ENCODE measurements around the gene PPL.
"Not testable (repeated sequence)": the region's sequence is repeated elsewhere in the genome, so short reads cannot be mapped to it uniquely, and the experiment has no call there.

The PPL gene

GRCh38 chr16:4957720-4958509 lies 21.0 kb upstream of the PPL start, which contains the start of gene SEC14L5:
Gene SEC14L5, plus strand, starts transcription at chr16:4958330. Its CDS starts 994 bp downstream, at chr16:4959324.
- in situ Hi-C loops (cut with MboI; ENCODE audit: low sequenced_read_pairs, unreplicated experiment) = no loop called here
- TF ChIP-seq CTCF (IDR thresholded peaks at IDR 0.05; ENCODE audit: borderline replicate concordance, control extremely low read depth, extremely low read depth, insufficient read depth, missing control alignments) = no peak
- DNase-seq (ENCODE audit: low spot score) = peak; percentile 100

GRCh38 chr16:4957420-4957719 lies 20.4 kb upstream of the PPL start:
- no peak for DNase-seq (ENCODE audit: low spot score)
- in situ Hi-C loops (cut with MboI; ENCODE audit: low sequenced_read_pairs, unreplicated experiment) = no loop called here

GRCh38 chr16:4954714-4955113 lies 17.8 kb upstream of the PPL start:
- in situ Hi-C loops (cut with MboI; ENCODE audit: low sequenced_read_pairs, unreplicated experiment) = no loop called here
- TF ChIP-seq CTCF (IDR thresholded peaks at IDR 0.05; ENCODE audit: borderline replicate concordance, control extremely low read depth, extremely low read depth, insufficient read depth, missing control alignments) = no peak
- DNase-seq (ENCODE audit: low spot score) = no peak

More at GRCh38 chr16:4957420-4957719, 20.4 kb upstream of the PPL start:
- TF ChIP-seq CTCF (IDR thresholded peaks at IDR 0.05; ENCODE audit: borderline replicate concordance, control extremely low read depth, extremely low read depth, insufficient read depth, missing control alignments) = no peak

GRCh38 chr16:4951583-4951982 lies 14.6 kb upstream of the PPL start:
- in situ Hi-C loops (cut with MboI; ENCODE audit: low sequenced_read_pairs, unreplicated experiment); DNase-seq (ENCODE audit: low spot score): not testable (repeated sequence)

- no peak for DNase-seq (ENCODE audit: low spot score)
- no peak for TF ChIP-seq CTCF (IDR thresholded peaks at IDR 0.05; ENCODE audit: borderline replicate concordance, control extremely low read depth, extremely low read depth, insufficient read depth, missing control alignments)
- in situ Hi-C loops (cut with MboI; ENCODE audit: low sequenced_read_pairs, unreplicated experiment) = no loop called here
Observed at GRCh38 chr16:4949986-4950385, 13.0 kb upstream of the PPL start.

GRCh38 chr16:4948903-4949766 lies 12.2 kb upstream of the PPL start:
- DNase-seq (ENCODE audit: low spot score) = no peak
- no peak for TF ChIP-seq CTCF (IDR thresholded peaks at IDR 0.05; ENCODE audit: borderline replicate concordance, control extremely low read depth, extremely low read depth, insufficient read depth, missing control alignments)
- in situ Hi-C loops (cut with MboI; ENCODE audit: low sequenced_read_pairs, unreplicated experiment) = no loop called here

Measured in GM13976 (cell line).